SK-N-SH (cell line): ENCODE measurements around the gene C17orf75.

Source experiments
- EP300 ChIP-seq, 2 experiments: IDR thresholded peaks; 2 replicates each; pipeline versions ENCODE4 v1.4.0 to v1.6.1; 2012; ENCODE audit warnings: borderline replicate concordance in 1 of 2, low read depth in 1 of 2, low read length in 1 of 2
- FOSL2 ChIP-seq: IDR thresholded peaks from 2 replicates; pipeline ENCODE4 v1.4.0; 2012; ENCODE audit warnings: low read depth, mild to moderate bottlenecking, moderate library complexity, borderline replicate concordance
- POLR2AphosphoS5 ChIP-seq: IDR thresholded peaks from 2 replicates; pipeline ENCODE4 v1.6.1; 2012; ENCODE audit warnings: low read depth, low read length
- TF ChIP-seq, protein P1 (sequence below): fragments of 200-600 bp; sonication (generic); IDR thresholded peaks from 2 replicates; pipeline ENCODE4 v1.6.1; 2017; ENCODE audit warnings: antibody characterized with exemption, mild to moderate bottlenecking, moderate library complexity
- TF ChIP-seq, protein P2 (sequence below): IDR thresholded peaks from 2 replicates; pipeline ENCODE4 v1.4.0; 2012; ENCODE audit warnings: low read depth

DNA sequence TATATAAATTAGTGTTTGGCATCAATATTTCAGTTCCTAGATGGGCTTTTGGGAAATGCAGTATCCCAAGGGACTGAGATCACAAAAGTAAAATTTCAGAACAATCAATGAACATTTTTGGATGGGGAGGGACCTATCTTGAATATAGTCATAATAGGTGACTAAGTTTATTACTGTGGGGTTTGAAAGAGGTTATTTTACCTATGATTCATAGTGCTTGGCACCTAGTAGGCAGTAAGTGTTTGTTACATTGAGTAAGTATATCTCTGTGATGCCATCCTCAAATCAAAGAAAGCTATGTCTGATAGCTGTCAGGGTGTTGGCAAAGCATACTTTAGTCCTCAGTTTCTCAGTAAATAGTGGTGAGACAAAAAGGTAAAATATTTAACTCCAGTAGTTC, 44.9 kb upstream of the C17orf75 start:
- TF ChIP-seq POLR2AphosphoS5 (no peak), FOSL2 (no peak), EP300 (IDR thresholded peaks at IDR 0.05; ENCODE audit: borderline replicate concordance in 1 of 2, low read depth in 1 of 2, low read length in 1 of 2) (no peak)
- TF ChIP-seq, protein P1, sequence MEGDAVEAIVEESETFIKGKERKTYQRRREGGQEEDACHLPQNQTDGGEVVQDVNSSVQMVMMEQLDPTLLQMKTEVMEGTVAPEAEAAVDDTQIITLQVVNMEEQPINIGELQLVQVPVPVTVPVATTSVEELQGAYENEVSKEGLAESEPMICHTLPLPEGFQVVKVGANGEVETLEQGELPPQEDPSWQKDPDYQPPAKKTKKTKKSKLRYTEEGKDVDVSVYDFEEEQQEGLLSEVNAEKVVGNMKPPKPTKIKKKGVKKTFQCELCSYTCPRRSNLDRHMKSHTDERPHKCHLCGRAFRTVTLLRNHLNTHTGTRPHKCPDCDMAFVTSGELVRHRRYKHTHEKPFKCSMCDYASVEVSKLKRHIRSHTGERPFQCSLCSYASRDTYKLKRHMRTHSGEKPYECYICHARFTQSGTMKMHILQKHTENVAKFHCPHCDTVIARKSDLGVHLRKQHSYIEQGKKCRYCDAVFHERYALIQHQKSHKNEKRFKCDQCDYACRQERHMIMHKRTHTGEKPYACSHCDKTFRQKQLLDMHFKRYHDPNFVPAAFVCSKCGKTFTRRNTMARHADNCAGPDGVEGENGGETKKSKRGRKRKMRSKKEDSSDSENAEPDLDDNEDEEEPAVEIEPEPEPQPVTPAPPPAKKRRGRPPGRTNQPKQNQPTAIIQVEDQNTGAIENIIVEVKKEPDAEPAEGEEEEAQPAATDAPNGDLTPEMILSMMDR = no peak
- TF ChIP-seq, protein P2, sequence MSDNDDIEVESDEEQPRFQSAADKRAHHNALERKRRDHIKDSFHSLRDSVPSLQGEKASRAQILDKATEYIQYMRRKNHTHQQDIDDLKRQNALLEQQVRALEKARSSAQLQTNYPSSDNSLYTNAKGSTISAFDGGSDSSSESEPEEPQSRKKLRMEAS = no peak
